Uterus (tissue), 2 donors: ENCODE measurements around the gene IZUMO3.

Source experiments
- POLR2A ChIP-seq, 2 donors: fragments of 450-650 bp; IDR thresholded peaks; one replicate each; pipeline ENCODE4 v1.6.1; 2016; ENCODE audit warnings: antibody characterized with exemption in 2 of 2, mild to moderate bottlenecking in 1 of 2, moderate library complexity in 1 of 2
- TF ChIP-seq, protein P1 (sequence below), 4 experiments: fragments of 200-600 bp in 2 of 4; fragments of 450-650 bp in 2 of 4; sonication (generic) in 2 of 4; IDR thresholded peaks; one replicate each; pipeline ENCODE4 v1.5.1; 2016 to 2019; ENCODE audit warnings: antibody characterized with exemption in 4 of 4, mild to moderate bottlenecking in 2 of 4, moderate library complexity in 1 of 4

DNA sequence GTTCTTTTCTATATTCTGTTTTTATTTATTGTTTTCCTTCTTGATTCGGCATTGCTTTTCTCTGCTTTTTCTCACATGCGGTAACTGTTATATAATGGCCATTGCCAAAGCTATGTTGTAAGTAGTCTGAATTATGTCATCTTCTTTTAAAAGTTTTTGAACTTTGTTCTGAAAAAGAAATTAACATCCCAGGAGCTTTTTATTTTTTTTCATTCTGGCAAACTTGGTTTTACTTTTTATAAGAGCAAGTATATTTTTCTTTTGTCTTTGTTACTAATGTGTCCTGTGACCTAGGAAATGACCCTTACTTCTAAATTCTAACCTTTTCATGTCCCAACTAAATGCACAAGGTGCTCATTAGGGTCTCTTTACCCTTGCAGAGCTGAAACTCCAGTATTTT lies 26.7 kb upstream of the IZUMO3 start:
- TF ChIP-seq, protein P1, sequence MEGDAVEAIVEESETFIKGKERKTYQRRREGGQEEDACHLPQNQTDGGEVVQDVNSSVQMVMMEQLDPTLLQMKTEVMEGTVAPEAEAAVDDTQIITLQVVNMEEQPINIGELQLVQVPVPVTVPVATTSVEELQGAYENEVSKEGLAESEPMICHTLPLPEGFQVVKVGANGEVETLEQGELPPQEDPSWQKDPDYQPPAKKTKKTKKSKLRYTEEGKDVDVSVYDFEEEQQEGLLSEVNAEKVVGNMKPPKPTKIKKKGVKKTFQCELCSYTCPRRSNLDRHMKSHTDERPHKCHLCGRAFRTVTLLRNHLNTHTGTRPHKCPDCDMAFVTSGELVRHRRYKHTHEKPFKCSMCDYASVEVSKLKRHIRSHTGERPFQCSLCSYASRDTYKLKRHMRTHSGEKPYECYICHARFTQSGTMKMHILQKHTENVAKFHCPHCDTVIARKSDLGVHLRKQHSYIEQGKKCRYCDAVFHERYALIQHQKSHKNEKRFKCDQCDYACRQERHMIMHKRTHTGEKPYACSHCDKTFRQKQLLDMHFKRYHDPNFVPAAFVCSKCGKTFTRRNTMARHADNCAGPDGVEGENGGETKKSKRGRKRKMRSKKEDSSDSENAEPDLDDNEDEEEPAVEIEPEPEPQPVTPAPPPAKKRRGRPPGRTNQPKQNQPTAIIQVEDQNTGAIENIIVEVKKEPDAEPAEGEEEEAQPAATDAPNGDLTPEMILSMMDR (IDR thresholded peaks at IDR 0.05): no peak
- TF ChIP-seq POLR2A (IDR thresholded peaks at IDR 0.05): no peak
